H1 (cell line): Measurements from ENCODE around the gene CDT1. TPM values are rescaled to one million over a fixed set of nuclear protein-coding genes. Genes with fewer than 3 reads are reported as not detected.

ENCODE experiments used
- KDM5A ChIP-seq: fragments of 200-600 bp; IDR thresholded peaks from 2 replicates; pipeline ENCODE4 v1.7.1; 2012; ENCODE audit warnings: mild to moderate bottlenecking, low read length, inconsistent platforms, mixed read lengths
- TEAD4 ChIP-seq: IDR thresholded peaks from 2 replicates; pipeline ENCODE4 v1.6.1; 2012; ENCODE audit warnings: low read depth, low read length, inconsistent platforms, mixed read lengths
- ZNF274 ChIP-seq: IDR thresholded peaks from 2 replicates; pipeline ENCODE4 v1.7.0; 2012; ENCODE audit warnings: low read length, borderline replicate concordance; ENCODE audit errors: extremely low read depth
- polyA plus RNA-seq, 7 experiments: library from polyadenylated mRNA; depleted of rRNA in 3 of 7; stranded (reverse) in 5 of 7; unstranded in 2 of 7; fragments of >200 nt in 5 of 7; fragments of 200-250 nt in 2 of 7; gene quantifications; 1 replicate in 5 of 7; 2 replicates in 1 of 7; 4 replicates in 1 of 7; pipeline versions ENCODE4 v1.2.1 to v1.2.3, GENCODE V29; 2011 to 2013; ENCODE audit warnings: missing spikeins in 2 of 7, mixed read lengths in 2 of 7
- total RNA-seq: library from RNA; stranded (reverse); fragmentation: NEBNext Ultra II Directional; extraction: Animal tissue kit (Norgen Biotek cat#: 25700); gene quantifications from 2 replicates; pipeline ENCODE4 v1.2.1, GENCODE V29; 2021

Gene CDT1
- total and polyA plus RNA-seq, 2 of the 8 experiments (the other 6 are each of a cell fraction or from before 2014, with no cell fraction given) = 76.7 to 95.4 TPM

GRCh38 chr16:88827727-88828126, 24.1 kb downstream of the CDT1 start (continued):
- no peak for TF ChIP-seq ZNF274
- TF ChIP-seq KDM5A = no peak
- TF ChIP-seq TEAD4 = no peak
